Neural progenitor cell (in vitro differentiated cells): ENCODE measurements around the gene GTPBP6.
"Not testable (repeated sequence)": the region's sequence is repeated elsewhere in the genome, so short reads cannot be mapped to it uniquely, and the experiment has no call there.

ENCODE experiments used
- EZH2 ChIP-seq: fragments of 200-600 bp; sonication (generic); IDR thresholded peaks from 2 replicates; pipeline ENCODE4 v1.6.1; 2017; ENCODE audit warnings: antibody characterized with exemption, mild to moderate bottlenecking, moderate library complexity
- TF ChIP-seq, protein P1 (sequence below): fragments of 200-600 bp; sonication (generic); IDR thresholded peaks from 2 replicates; pipeline ENCODE4 v1.5.1; 2017; ENCODE audit warnings: antibody characterized with exemption, mild to moderate bottlenecking

DNA sequence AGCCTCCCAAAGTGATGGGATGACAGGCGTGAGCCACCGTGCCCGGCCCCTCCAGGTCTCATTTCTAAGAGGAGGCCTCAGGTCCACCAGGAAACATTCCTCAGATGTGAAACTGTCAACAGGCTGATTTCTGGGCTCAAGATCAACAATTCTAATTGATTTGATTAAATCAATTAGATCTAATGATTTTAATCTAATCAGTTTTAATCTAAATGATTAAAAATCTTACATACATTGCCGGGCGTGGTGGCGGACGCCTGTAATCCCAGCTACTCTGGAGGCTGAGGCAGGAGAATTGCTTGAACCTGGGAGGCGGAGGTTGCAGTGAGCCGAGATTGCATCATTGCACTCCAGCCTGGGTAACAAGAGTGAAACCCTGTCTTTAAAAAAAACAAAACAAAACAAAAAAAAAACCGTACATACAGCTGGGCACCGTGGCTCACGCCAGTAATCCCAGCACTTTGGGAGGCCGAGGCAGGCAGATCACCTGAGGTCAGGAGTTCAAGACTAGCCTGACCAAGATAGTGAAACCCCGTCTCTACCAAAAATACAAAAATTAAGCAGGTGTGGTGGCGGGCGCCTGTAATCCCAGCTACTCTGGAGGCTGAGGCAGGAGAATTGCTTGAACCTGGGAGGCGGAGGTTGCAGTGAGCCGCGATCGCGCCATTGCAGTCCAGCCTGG is 36.5 kb downstream of the GTPBP6 start:
- TF ChIP-seq, protein P1, sequence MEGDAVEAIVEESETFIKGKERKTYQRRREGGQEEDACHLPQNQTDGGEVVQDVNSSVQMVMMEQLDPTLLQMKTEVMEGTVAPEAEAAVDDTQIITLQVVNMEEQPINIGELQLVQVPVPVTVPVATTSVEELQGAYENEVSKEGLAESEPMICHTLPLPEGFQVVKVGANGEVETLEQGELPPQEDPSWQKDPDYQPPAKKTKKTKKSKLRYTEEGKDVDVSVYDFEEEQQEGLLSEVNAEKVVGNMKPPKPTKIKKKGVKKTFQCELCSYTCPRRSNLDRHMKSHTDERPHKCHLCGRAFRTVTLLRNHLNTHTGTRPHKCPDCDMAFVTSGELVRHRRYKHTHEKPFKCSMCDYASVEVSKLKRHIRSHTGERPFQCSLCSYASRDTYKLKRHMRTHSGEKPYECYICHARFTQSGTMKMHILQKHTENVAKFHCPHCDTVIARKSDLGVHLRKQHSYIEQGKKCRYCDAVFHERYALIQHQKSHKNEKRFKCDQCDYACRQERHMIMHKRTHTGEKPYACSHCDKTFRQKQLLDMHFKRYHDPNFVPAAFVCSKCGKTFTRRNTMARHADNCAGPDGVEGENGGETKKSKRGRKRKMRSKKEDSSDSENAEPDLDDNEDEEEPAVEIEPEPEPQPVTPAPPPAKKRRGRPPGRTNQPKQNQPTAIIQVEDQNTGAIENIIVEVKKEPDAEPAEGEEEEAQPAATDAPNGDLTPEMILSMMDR = not testable (repeated sequence)
- not testable (repeated sequence) for TF ChIP-seq EZH2
